H1 (cell line): ENCODE data around the gene PLK3. TPM values are rescaled to one million over a fixed set of nuclear protein-coding genes. Genes with fewer than 3 reads are reported as not detected.

Experiments
- CTCF ChIA-PET: fragments of 300-600 bp; sonication (Branson Sonifier 250); formaldehyde crosslinking; loops from one replicate; lab custom pipeline; 2021; ENCODE audit not compliant: partially characterized antibody; lab: Charles Lee
- POLR2A ChIA-PET: fragments of 300-600 bp; sonication (Branson Sonifier 250); formaldehyde crosslinking; loops from one replicate; lab custom pipeline; 2021; ENCODE audit warnings: inconsistent platforms; ENCODE audit not compliant: partially characterized antibody; lab: Charles Lee
- DNase-seq, 2 experiments: peaks; one replicate each; pipeline versions ENCODE4 v3.0.0 to v3.0.0-alpha.2; 2010 to 2022; ENCODE audit warnings: low spot score in 2 of 2, low read depth in 1 of 2, mixed read lengths in 1 of 2
- FAIRE-seq: peaks from 2 replicates; lab custom pipeline; 2011; peaks lifted over from hg19 to GRCh38; lab: Jason Lieb, UNC
- H2AFZ ChIP-seq: 2 replicates; pipeline ENCODE4 v1.8.1; 2012; ENCODE audit warnings: low read length, inconsistent platforms
- H2AK5ac ChIP-seq: 2 replicates; pipeline ENCODE4 v1.6.1; 2013; ENCODE audit warnings: low read depth, low read length
- H2BK120ac ChIP-seq: replicated peaks from 2 replicates; pipeline ENCODE3; 2013; ENCODE audit warnings: low read depth, low read length, inconsistent platforms
- H2BK12ac ChIP-seq: 2 replicates; pipeline ENCODE4 v1.6.1; 2013; ENCODE audit warnings: low read depth, low read length
- H2BK15ac ChIP-seq: 2 replicates; pipeline ENCODE4 v1.6.1; 2013; ENCODE audit warnings: low read length
- H2BK20ac ChIP-seq: 2 replicates; pipeline ENCODE4 v1.6.1; 2013; ENCODE audit warnings: low read length
- H2BK5ac ChIP-seq: 2 replicates; pipeline ENCODE4 v1.6.1; 2013; ENCODE audit warnings: low read depth, low read length
- H3K14ac ChIP-seq: 2 replicates; pipeline ENCODE4 v1.6.1; 2013; ENCODE audit warnings: inconsistent platforms; ENCODE audit not compliant: insufficient read length
- H3K18ac ChIP-seq: 2 replicates; pipeline ENCODE4 v1.6.1; 2013; ENCODE audit warnings: low read length; ENCODE audit errors: extremely low read depth
- H3K23ac ChIP-seq: 2 replicates; pipeline ENCODE4 v1.6.1; 2013; ENCODE audit warnings: inconsistent platforms; ENCODE audit not compliant: insufficient read length
- H3K23me2 ChIP-seq: 2 replicates; pipeline ENCODE4 v1.6.1; 2013; ENCODE audit warnings: low read depth, low read length
- H3K27ac ChIP-seq: 2 replicates; pipeline ENCODE4 v1.6.1; 2011; ENCODE audit warnings: low read depth, low read length, inconsistent platforms
- H3K27me3 ChIP-seq, 4 experiments: replicated peaks in 1 of 4; 1 replicate in 1 of 4; 2 replicates in 3 of 4; pipeline versions ENCODE4 v1.6.1 to v1.8.1; 2011 to 2013; ENCODE audit warnings: low read length in 3 of 4, mild to moderate bottlenecking in 3 of 4, inconsistent platforms in 2 of 4, mixed read lengths in 2 of 4, moderate library complexity in 1 of 4; ENCODE audit not compliant: control insufficient read depth in 3 of 4, insufficient read depth in 3 of 4; ENCODE audit errors: extremely low read depth in 1 of 4
- H3K36me3 ChIP-seq, 4 experiments: 2 replicates each; pipeline versions ENCODE4 v1.6.1 to v1.8.1; 2011 to 2013; ENCODE audit warnings: mild to moderate bottlenecking in 4 of 4, low read length in 3 of 4, moderate library complexity in 2 of 4, control low read depth in 1 of 4, inconsistent platforms in 1 of 4; ENCODE audit not compliant: insufficient read depth in 4 of 4, control insufficient read depth in 2 of 4
- H3K4ac ChIP-seq: replicated peaks from 2 replicates; pipeline ENCODE3; 2013; ENCODE audit warnings: low read length, low read depth, mixed read lengths, inconsistent platforms; ENCODE audit not compliant: insufficient read length
- H3K4me1 ChIP-seq, 4 experiments: replicated peaks in 1 of 4; 1 replicate in 1 of 4; 2 replicates in 3 of 4; pipeline versions ENCODE4 v1.6.1 to v1.8.1; 2011 to 2013; ENCODE audit warnings: low read length in 3 of 4, inconsistent platforms in 2 of 4, mixed read lengths in 1 of 4; ENCODE audit not compliant: insufficient read depth in 4 of 4, control insufficient read depth in 3 of 4
- H3K4me2 ChIP-seq, 2 experiments: 2 replicates each; pipeline versions ENCODE4 v1.6.1 to v1.8.1; 2011 to 2013; ENCODE audit warnings: low read depth in 2 of 2, low read length in 2 of 2, control low read depth in 1 of 2, inconsistent platforms in 1 of 2, mild to moderate bottlenecking in 1 of 2; ENCODE audit not compliant: insufficient read depth in 1 of 2
- H3K4me3 ChIP-seq, 4 experiments: fragments of 200-600, 300-600 bp in 1 of 4; sonication (generic), shearing (Covaris generic), sonication (Bioruptor Twin) in 1 of 4; 2 replicates each; pipeline versions ENCODE4 v1.5.1 to v1.8.1; 2011 to 2016; ENCODE audit warnings: low read length in 4 of 4, low read depth in 3 of 4, control low read depth in 2 of 4, inconsistent platforms in 2 of 4, mild to moderate bottlenecking in 2 of 4, mixed read lengths in 1 of 4, moderate library complexity in 1 of 4; ENCODE audit not compliant: insufficient read depth in 2 of 4; ENCODE audit errors: extremely low read depth in 1 of 4
- H3K56ac ChIP-seq: replicated peaks from 2 replicates; pipeline ENCODE3; 2013; ENCODE audit warnings: low read depth, mild to moderate bottlenecking, mixed read lengths, low read length, inconsistent platforms; ENCODE audit not compliant: insufficient read length
- H3K79me1 ChIP-seq: 2 replicates; pipeline ENCODE4 v1.6.1; 2013; ENCODE audit warnings: low read depth, low read length, control low read depth
- H3K79me2 ChIP-seq, 2 experiments: 2 replicates each; pipeline versions ENCODE4 v1.6.1 to v1.8.1; 2012 to 2013; ENCODE audit warnings: low read length in 2 of 2, mild to moderate bottlenecking in 2 of 2, inconsistent platforms in 1 of 2; ENCODE audit not compliant: insufficient read depth in 2 of 2, control insufficient read depth in 1 of 2
- H3K9ac ChIP-seq, 4 experiments: replicated peaks in 1 of 4; 1 replicate in 1 of 4; 2 replicates in 3 of 4; pipeline versions ENCODE4 v1.6.1 to v1.8.1; 2011 to 2013; ENCODE audit warnings: low read depth in 3 of 4, low read length in 3 of 4, control low read depth in 2 of 4, mild to moderate bottlenecking in 2 of 4, moderate library complexity in 2 of 4, inconsistent platforms in 1 of 4; ENCODE audit errors: extremely low read depth in 1 of 4
- H3K9me3 ChIP-seq, 2 experiments: 2 replicates each; pipeline versions ENCODE4 v1.6.1 to v1.8.1; 2012 to 2013; ENCODE audit warnings: mild to moderate bottlenecking in 2 of 2, moderate library complexity in 2 of 2, control low read depth in 1 of 2, inconsistent platforms in 1 of 2, low read depth in 1 of 2, low read length in 1 of 2, mixed read lengths in 1 of 2; ENCODE audit not compliant: insufficient read depth in 2 of 2
- H4K20me1 ChIP-seq, 2 experiments: replicated peaks in 1 of 2; 2 replicates each; pipeline versions ENCODE3 to v1.8.1; 2011 to 2013; ENCODE audit warnings: inconsistent platforms in 2 of 2, low read length in 2 of 2, mild to moderate bottlenecking in 1 of 2; ENCODE audit not compliant: insufficient read depth in 2 of 2, control insufficient read depth in 1 of 2
- H4K5ac ChIP-seq: 2 replicates; pipeline ENCODE4 v1.6.1; 2013; ENCODE audit warnings: low read length, low read depth, mixed read lengths, inconsistent platforms; ENCODE audit not compliant: insufficient read length
- H4K8ac ChIP-seq: 2 replicates; pipeline ENCODE4 v1.8.0; 2013; ENCODE audit warnings: mild to moderate bottlenecking, moderate library complexity, low read length, inconsistent platforms; ENCODE audit not compliant: insufficient read depth; ENCODE audit errors: extremely low read depth
- H4K91ac ChIP-seq: replicated peaks from 2 replicates; pipeline ENCODE3; 2013; ENCODE audit warnings: low read length, mixed read lengths, inconsistent platforms; ENCODE audit not compliant: insufficient read length
- CHD2 ChIP-seq: IDR thresholded peaks from 2 replicates; pipeline ENCODE4 v1.6.1; 2012; ENCODE audit warnings: low read length, improper control_type of control experiment
- CTBP2 ChIP-seq: IDR thresholded peaks from 2 replicates; pipeline ENCODE4 v1.7.0; 2011; ENCODE audit warnings: borderline replicate concordance, mild to moderate bottlenecking, moderate library complexity, mixed read lengths, low read length; ENCODE audit not compliant: insufficient read depth, insufficient read length
- EGR1 ChIP-seq: IDR thresholded peaks from 2 replicates; pipeline ENCODE4 v1.6.1; 2011; ENCODE audit warnings: low read depth, low read length, borderline replicate concordance
- HDAC6 ChIP-seq: IDR thresholded peaks from one replicate; pipeline ENCODE4 v1.7.1; 2012; ENCODE audit warnings: low read depth, mild to moderate bottlenecking, inconsistent platforms, low read length, moderate library complexity
- MAFK ChIP-seq: IDR thresholded peaks from 2 replicates; pipeline ENCODE4 v1.6.1; 2012; ENCODE audit warnings: low read depth, mild to moderate bottlenecking, improper control_type of control experiment, low read length
- RFX5 ChIP-seq: IDR thresholded peaks from 2 replicates; pipeline ENCODE4 v1.6.1; 2011; ENCODE audit warnings: low read depth, low read length, improper control_type of control experiment, borderline replicate concordance
- RNF2 ChIP-seq: fragments of 200-900, 300-1000 bp; sonication (generic); IDR thresholded peaks from 2 replicates; pipeline ENCODE4 v1.7.1; 2016; ENCODE audit warnings: borderline replicate concordance, low read depth, mild to moderate bottlenecking, antibody characterized with exemption, low read length; ENCODE audit not compliant: poor library complexity, severe bottlenecking; ENCODE audit errors: missing control alignments
- YY1 ChIP-seq: IDR thresholded peaks from 2 replicates; pipeline ENCODE4 v1.6.1; 2011; ENCODE audit warnings: low read depth, mild to moderate bottlenecking, low read length
- WGBS, 2 experiments: shearing (Covaris generic) in 1 of 2; methylation state at CpG; one replicate each; pipeline versions ENCODE4 v1.1.6 to v1.1.7; 2013 to 2015; ENCODE audit warnings: low lambda C conversion rate in 2 of 2, mixed read lengths in 2 of 2, inconsistent platforms in 1 of 2, low coverage in 1 of 2, missing lambda C conversion rate in 1 of 2; ENCODE audit not compliant: insufficient replicate concordance in 2 of 2, insufficient coverage in 1 of 2, insufficient read length in 1 of 2; ENCODE audit errors: extremely low coverage in 1 of 2, missing lambda C conversion rate in 1 of 2; 5-methylcytosine and 5-hydroxymethylcytosine counted together
- polyA plus RNA-seq, 7 experiments: library from polyadenylated mRNA; depleted of rRNA in 3 of 7; stranded (reverse) in 5 of 7; unstranded in 2 of 7; fragments of >200 nt in 5 of 7; fragments of 200-250 nt in 2 of 7; gene quantifications; 1 replicate in 5 of 7; 2 replicates in 1 of 7; 4 replicates in 1 of 7; pipeline versions ENCODE4 v1.2.1 to v1.2.3, GENCODE V29; 2011 to 2013; ENCODE audit warnings: missing spikeins in 2 of 7, mixed read lengths in 2 of 7
- total RNA-seq: library from RNA; stranded (reverse); fragmentation: NEBNext Ultra II Directional; extraction: Animal tissue kit (Norgen Biotek cat#: 25700); gene quantifications from 2 replicates; pipeline ENCODE4 v1.2.1, GENCODE V29; 2021

Gene PLK3
- total and polyA plus RNA-seq, 2 of the 8 experiments (the other 6 are each of a cell fraction or from before 2014, with no cell fraction given), result 7.9 to 12.3 TPM

DNA sequence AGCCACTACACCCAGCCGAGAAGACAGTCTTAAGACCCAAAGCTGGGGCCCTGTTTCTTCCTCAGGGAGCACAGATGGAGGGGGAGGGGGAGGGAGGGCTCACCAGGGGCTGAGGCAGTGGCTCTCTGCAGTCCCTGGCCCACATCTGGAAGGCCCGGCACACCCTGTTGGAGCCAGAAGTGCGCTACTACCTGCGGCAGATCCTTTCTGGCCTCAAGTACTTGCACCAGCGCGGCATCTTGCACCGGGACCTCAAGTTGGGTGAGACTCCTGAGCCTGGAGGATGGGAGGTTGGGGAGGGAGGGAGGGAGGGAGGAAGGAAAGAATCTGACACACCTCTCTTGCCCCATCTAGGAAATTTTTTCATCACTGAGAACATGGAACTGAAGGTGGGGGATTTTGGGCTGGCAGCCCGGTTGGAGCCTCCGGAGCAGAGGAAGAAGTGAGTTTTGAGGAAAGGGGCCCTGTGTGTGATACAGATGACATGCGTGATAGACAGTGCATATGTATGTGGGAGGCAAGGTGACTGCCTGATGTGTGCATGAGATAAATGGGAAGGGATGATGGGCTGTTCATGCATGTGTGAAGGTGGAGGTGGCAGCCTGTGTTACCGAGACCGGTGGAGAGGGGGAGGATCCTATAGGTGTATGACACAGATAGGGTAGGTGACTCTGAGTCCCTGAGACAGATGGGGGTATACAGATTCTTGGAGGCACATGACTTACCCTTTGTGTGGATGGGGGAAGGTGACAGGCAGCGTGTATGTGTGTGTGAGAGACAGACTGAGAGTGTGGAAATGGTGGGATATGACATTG, 1.5 kb downstream of the PLK3 start:
- H3K79me1 ChIP-seq, result no peaks in the 10 kb centered on the region
- H2BK15ac ChIP-seq, result no peak overlapping the region; the same call in 1 of the 2 replicates
- H3K9ac ChIP-seq, result no peak overlapping the region
- peaks cover 7% of the 10 kb centered on the region; the same call in 1 of the 2 replicates for H3K23me2 ChIP-seq
- H2BK12ac ChIP-seq, result peak overlapping the region; percentile 30; the same call in 1 of the 2 replicates
- H3K23ac ChIP-seq, result no peak overlapping the region
- TF ChIP-seq CTBP2 (no peak), MAFK (no peak), HDAC6 (no peak), RNF2 (no peak), EGR1 (no peak), CHD2 (no peak), YY1 (no peak), RFX5 (no peak)
- H2BK20ac ChIP-seq, result no peak overlapping the region
- no peak overlapping the region for H3K27ac ChIP-seq
- no peak for FAIRE-seq
- no peak overlapping the region for H4K91ac ChIP-seq
- H4K5ac ChIP-seq, result no peak overlapping the region
- no peak overlapping the region for H3K56ac ChIP-seq
- H2BK120ac ChIP-seq, result no peak overlapping the region
- H3K4me3 ChIP-seq, result no peak overlapping the region
- H4K8ac ChIP-seq, result no peak overlapping the region
- H4K20me1 ChIP-seq, result peaks cover 0 to 10% of the 10 kb centered on the region in 2 experiments
- peaks cover 0 to 10% (median 6%) of the 10 kb centered on the region in 4 experiments; a peak in 5 of 7 replicates for H3K4me1 ChIP-seq
- no peak overlapping the region for H2AFZ ChIP-seq
- WGBS, 2 experiments, result 89% methylated on average over 12 of the region's 13 CpGs; no CpG with 5 or more reads in 1 of the 2 experiments
- ChIA-PET POLR2A (interaction anchor here (0.6 to 19.2 kb wide), 14 partner anchors 8 to 539 kb away, joined by 3 to 547 read pairs (median 7); partner anchors contain the start of genes BTBD19, RNU5D-1, RPS8 and UROD), CTCF (interaction anchor here (0.6 to 5.4 kb wide), 10 partner anchors 8 to 630 kb away, joined by 3 to 33 read pairs (median 4); partner anchors contain the start of genes BEST4, BTBD19 and RPS8)
- no peaks in the 10 kb centered on the region for H3K79me2 ChIP-seq
- H3K27me3 ChIP-seq, result peaks cover 0 to 5% (median 0%) of the 10 kb centered on the region in 4 experiments; a peak in 2 of 7 replicates
- H2BK5ac ChIP-seq, result no peak overlapping the region
- no peak overlapping the region for H3K4ac ChIP-seq
- DNase-seq, result no peak
- H3K4me2 ChIP-seq, result peak overlapping the region in 1 of 2 experiments; percentile 68; a peak in 2 of 4 replicates
- no peak overlapping the region for H3K18ac ChIP-seq
- no peak overlapping the region for H2AK5ac ChIP-seq
- H3K14ac ChIP-seq, result no peak overlapping the region
- H3K36me3 ChIP-seq, result peaks cover 0 to 16% (median 10%) of the 10 kb centered on the region in 4 experiments; a peak in 5 of 8 replicates
- H3K9me3 ChIP-seq, result no peaks in the 10 kb centered on the region
